CD4-positive, alpha-beta T cell (primary cell): ENCODE results near the gene ACKR1. TPM values are rescaled to one million over a fixed set of nuclear protein-coding genes. Genes with fewer than 3 reads are reported as not detected.

Experiments used
- ATAC-seq: fragments of 200-7000 bp; cut with Tn5 transposase; one replicate; pipeline ENCODE4 v1.10.0; 2022; ENCODE audit warnings: mild to moderate bottlenecking; ENCODE audit not compliant: poor library complexity
- CTCF ChIA-PET: fragments of 350-600 bp; sonication (Branson Sonifier 250); formaldehyde crosslinking; loops from one replicate; lab custom pipeline; 2021; ENCODE audit warnings: antibody characterized with exemption, inconsistent platforms; lab: Charles Lee
- POLR2A ChIA-PET: fragments of 350-600 bp; sonication (Branson Sonifier 250); formaldehyde crosslinking; loops from one replicate; lab custom pipeline; 2021; ENCODE audit warnings: antibody characterized with exemption, inconsistent platforms; lab: Charles Lee
- DNase-seq, 14 experiments: peaks; one replicate each; pipeline ENCODE4 v3.0.0-alpha.2; 2013 to 2020; ENCODE audit warnings: mixed read lengths in 2 of 14
- H3K27ac ChIP-seq, 2 donors: one replicate each; pipeline versions ENCODE4 v1.5.1 to v1.7.0; 2013; ENCODE audit warnings: low read length in 2 of 2, low read depth in 1 of 2, mild to moderate bottlenecking in 1 of 2
- H3K27me3 ChIP-seq, 2 experiments: 1 replicate in 1 of 2; 2 replicates in 1 of 2; pipeline versions ENCODE4 v1.6.1 to v1.7.0; 2013; ENCODE audit warnings: low read length in 2 of 2, control low read depth in 1 of 2, mild to moderate bottlenecking in 1 of 2, moderate library complexity in 1 of 2; ENCODE audit not compliant: insufficient read depth in 2 of 2, control insufficient read depth in 1 of 2
- H3K36me3 ChIP-seq: one replicate; pipeline ENCODE4 v1.6.1; 2013; ENCODE audit warnings: low read length, control low read depth; ENCODE audit not compliant: insufficient read depth
- H3K4me1 ChIP-seq: one replicate; pipeline ENCODE4 v1.6.1; 2013; ENCODE audit warnings: low read length, control low read depth; ENCODE audit not compliant: insufficient read depth
- H3K4me3 ChIP-seq: one replicate; pipeline ENCODE4 v1.5.1; 2013; ENCODE audit warnings: mild to moderate bottlenecking, low read length, moderate library complexity
- H3K9me3 ChIP-seq, 2 experiments: 1 replicate in 1 of 2; 2 replicates in 1 of 2; pipeline versions ENCODE4 v1.6.1 to v1.7.0; 2013; ENCODE audit warnings: low read length in 2 of 2, mild to moderate bottlenecking in 2 of 2, control low read depth in 1 of 2, moderate library complexity in 1 of 2; ENCODE audit not compliant: control insufficient read depth in 1 of 2, insufficient read depth in 1 of 2
- H3K27ac Mint-ChIP-seq: one replicate; pipeline ENCODE4 v1.8.0; 2020; ENCODE audit warnings: mixed read lengths
- H3K27me3 Mint-ChIP-seq: one replicate; pipeline ENCODE4 v1.8.0; 2021; ENCODE audit warnings: mixed read lengths
- H3K36me3 Mint-ChIP-seq: one replicate; pipeline ENCODE4 v1.8.0; 2021; ENCODE audit warnings: low read depth, mixed read lengths
- H3K4me1 Mint-ChIP-seq: one replicate; pipeline ENCODE4 v1.8.0; 2021; ENCODE audit warnings: low read depth, mixed read lengths
- H3K4me3 Mint-ChIP-seq: one replicate; pipeline ENCODE4 v1.8.0; 2020; ENCODE audit warnings: mild to moderate bottlenecking, mixed read lengths
- H3K9me3 Mint-ChIP-seq: one replicate; pipeline ENCODE4 v1.8.0; 2020; ENCODE audit warnings: mixed read lengths
- CTCF ChIP-seq: fragments of 200-600 bp; IDR thresholded peaks from one replicate; pipeline ENCODE4 v1.8.0; 2022; ENCODE audit warnings: antibody characterized with exemption, mild to moderate bottlenecking
- intact Hi-C, 2 experiments: fragments of 100-400 bp; cut with DNase I in 1 of 2; cut with micrococcal nuclease in 1 of 2; formaldehyde crosslinking; loops; one replicate each; pipeline versions ENCODE4 v1.15.1 to v1.9.0; 2023 to 2025; cut with DNase I, micrococcal nuclease
- total RNA-seq, 174 experiments: library from RNA in 2 of 174; stranded (reverse) in 2 of 174; gene quantifications; one replicate each; pipeline ENCODE4 v1.2.3 and lab custom pipeline; 2021 to 2026

The ACKR1 gene
- total RNA-seq, 2 experiments from 2014 or later, result not detected

- no peak for TF ChIP-seq CTCF
- ChIA-PET POLR2A (no interaction called here), CTCF (no interaction called here)
- Histone ChIP-seq H3K4me3 (no peak overlapping the region), H3K36me3 (no peaks in the 10 kb centered on the region), H3K4me1 (no peaks in the 10 kb centered on the region), H3K9me3 (peaks cover 0 to 4% of the 10 kb centered on the region in 2 experiments), H3K27me3 (peaks cover 12 to 34% of the 10 kb centered on the region in 2 experiments), H3K27ac (no peak overlapping the region)
- no peaks in the 10 kb centered on the region for H3K4me1 Mint-ChIP-seq
- no peak overlapping the region for H3K27ac Mint-ChIP-seq
- H3K4me3 Mint-ChIP-seq, result no peak overlapping the region
- no peak for ATAC-seq
- peaks cover 86% of the 10 kb centered on the region for H3K27me3 Mint-ChIP-seq
- no peak for DNase-seq
- intact Hi-C loops, result no loop called here
- no peaks in the 10 kb centered on the region for H3K9me3 Mint-ChIP-seq
- no peaks in the 10 kb centered on the region for H3K36me3 Mint-ChIP-seq
Observed at GRCh38 chr1:159207080-159207479, 2.4 kb downstream of the ACKR1 start.

- intact Hi-C loops, result no loop called here
- ChIA-PET POLR2A (no interaction called here), CTCF (no interaction called here)
- no peaks in the 10 kb centered on the region for H3K36me3 Mint-ChIP-seq
- Histone ChIP-seq H3K27ac (no peak overlapping the region), H3K9me3 (no peaks in the 10 kb centered on the region), H3K4me1 (no peaks in the 10 kb centered on the region), H3K4me3 (no peak overlapping the region), H3K36me3 (no peaks in the 10 kb centered on the region), H3K27me3 (peaks cover 12 to 34% of the 10 kb centered on the region in 2 experiments)
- no peak for TF ChIP-seq CTCF
- DNase-seq, result no peak
- H3K9me3 Mint-ChIP-seq, result no peaks in the 10 kb centered on the region
- ATAC-seq, result no peak
- no peaks in the 10 kb centered on the region for H3K4me1 Mint-ChIP-seq
- H3K4me3 Mint-ChIP-seq, result no peak overlapping the region
- H3K27ac Mint-ChIP-seq, result no peak overlapping the region
- H3K27me3 Mint-ChIP-seq, result peaks cover 86% of the 10 kb centered on the region
Observed at GRCh38 chr1:159207774-159208173, 3.1 kb downstream of the ACKR1 start.

GRCh38 chr1:159208175-159208825, 3.6 kb downstream of the ACKR1 start:
- TF ChIP-seq CTCF, result no peak
- H3K4me3 Mint-ChIP-seq, result no peak overlapping the region

More at GRCh38 chr1:159208175-159208825, 3.6 kb downstream of the ACKR1 start:
- CTCF ChIA-PET, result no interaction called here
- Histone ChIP-seq H3K4me3 (no peak overlapping the region), H3K27ac (no peak overlapping the region), H3K9me3 (no peaks in the 10 kb centered on the region), H3K27me3 (peaks cover 12 to 34% of the 10 kb centered on the region in 2 experiments), H3K36me3 (no peaks in the 10 kb centered on the region), H3K4me1 (no peaks in the 10 kb centered on the region)
- Mint-ChIP-seq H3K9me3 (no peaks in the 10 kb centered on the region), H3K36me3 (no peaks in the 10 kb centered on the region), H3K4me1 (no peaks in the 10 kb centered on the region), H3K27ac (no peak overlapping the region), H3K27me3 (peaks cover 84% of the 10 kb centered on the region)
- no peak for ATAC-seq
- DNase-seq, result no peak
- POLR2A ChIA-PET, result no interaction called here
- intact Hi-C loops, result no loop called here
